Esophagus muscularis mucosa (tissue), 4 donors: ENCODE measurements around the gene LMNTD1. TPM values are rescaled to one million over a fixed set of nuclear protein-coding genes. Genes with fewer than 3 reads are reported as not detected.
A peak's percentile ranks its signal among the peaks of the same experiment; 100 is the strongest.

Experiments used
- DNase-seq: peaks from one replicate; pipeline ENCODE4 v3.0.0-alpha.2; 2017; ENCODE audit errors: extremely low spot score
- H3K27ac ChIP-seq, 4 donors: fragments of 200-600 bp; sonication (generic); replicated peaks in 1 of 4; 1 replicate in 3 of 4; 2 replicates in 1 of 4; pipeline ENCODE4 v1.5.1; 2016 to 2019; ENCODE audit warnings: mild to moderate bottlenecking in 1 of 4
- H3K27me3 ChIP-seq, 4 donors: fragments of 200-600 bp; sonication (generic); one replicate each; pipeline versions ENCODE4 v1.5.1 to v1.6.0; 2016 to 2019
- H3K36me3 ChIP-seq, 4 donors: fragments of 200-600 bp; sonication (generic); one replicate each; pipeline ENCODE4 v1.5.1; 2016 to 2019
- H3K4me1 ChIP-seq, 4 donors: fragments of 200-600 bp; sonication (generic); one replicate each; pipeline ENCODE4 v1.5.1; 2016 to 2019
- H3K4me3 ChIP-seq, 4 donors: fragments of 200-600 bp; sonication (generic); 1 replicate in 2 of 4; 2 replicates in 2 of 4; pipeline ENCODE4 v1.5.1; 2016 to 2019; ENCODE audit warnings: mild to moderate bottlenecking in 4 of 4, moderate library complexity in 1 of 4
- H3K9me3 ChIP-seq, 4 donors: fragments of 200-600 bp; sonication (generic); 1 replicate in 3 of 4; 2 replicates in 1 of 4; pipeline ENCODE4 v1.5.1; 2016 to 2019
- EP300 ChIP-seq: sonication (generic); formaldehyde crosslinking; IDR thresholded peaks from one replicate; pipeline ENCODE4 v1.6.1; 2017; ENCODE audit warnings: antibody characterized with exemption
- POLR2A ChIP-seq: fragments of 450-650 bp; IDR thresholded peaks from one replicate; pipeline ENCODE4 v1.6.1; 2017; ENCODE audit warnings: antibody characterized with exemption, moderate library complexity, mild to moderate bottlenecking, low read depth
- POLR2AphosphoS5 ChIP-seq, 2 donors: sonication (generic); formaldehyde crosslinking; IDR thresholded peaks; one replicate each; pipeline ENCODE4 v1.6.1; 2017; ENCODE audit warnings: antibody characterized with exemption in 2 of 2
- WGBS: methylation state at CpG from one replicate; pipeline ENCODE4 v1.1.5; 2018; 5-methylcytosine and 5-hydroxymethylcytosine counted together
- intact Hi-C: fragments of 100-400 bp; cut with DNase I; formaldehyde crosslinking; loops from one replicate; pipeline ENCODE4 v1.15.1; 2023
- total RNA-seq, 4 donors: library from RNA; depleted of rRNA; stranded (reverse); fragments of >200 nt; gene quantifications; one replicate each; pipeline versions ENCODE4 v1.1.0 to v1.2.1, GENCODE V29; 2016
- TF ChIP-seq, protein P1 (sequence below), 3 experiments: fragments of 200-600 bp in 2 of 3; fragments of 450-650 bp in 1 of 3; sonication (generic) in 2 of 3; IDR thresholded peaks; one replicate each; pipeline ENCODE4 v1.5.1; 2017 to 2019; ENCODE audit warnings: antibody characterized with exemption in 3 of 3, mild to moderate bottlenecking in 2 of 3, moderate library complexity in 1 of 3

Gene LMNTD1
- total RNA-seq, 4 donors from 2014 or later: 0.75 to 1.8 (median 1.2) TPM; not detected in 1

DNA sequence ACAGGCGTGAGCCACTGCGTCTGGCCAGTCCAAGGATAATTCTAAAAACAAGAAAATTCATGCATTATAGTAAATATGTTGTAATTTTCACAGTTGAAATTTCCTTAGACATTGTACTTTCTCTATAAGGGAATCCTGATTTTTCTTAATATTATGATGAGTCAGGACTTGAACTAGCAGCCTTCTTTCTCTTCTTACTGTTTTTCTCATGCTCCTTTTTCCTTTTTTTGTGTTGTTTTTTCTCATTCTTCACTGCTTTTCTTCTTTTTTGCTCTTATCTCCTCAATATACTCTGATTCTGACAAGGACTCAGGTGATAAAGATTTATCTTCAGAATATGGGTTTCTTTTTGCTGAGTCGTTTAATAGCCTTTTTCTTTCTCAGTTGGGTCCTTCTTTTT lies 117.7 kb downstream of the LMNTD1 start:
- H3K4me1 ChIP-seq: peaks cover 5 to 34% (median 28%) of the 10 kb centered on the region in 4 donors
- WGBS: 88% methylated on average over 3 of the region's 3 CpGs
- intact Hi-C loops: loop anchor here (5.0 to 10.0 kb wide), 2 partner anchors 399 to 522 kb away; partner anchors contain the start of gene RASSF8
- H3K4me3 ChIP-seq: no peak overlapping the region
- TF ChIP-seq POLR2A: no peak
- no peak for TF ChIP-seq POLR2AphosphoS5 (IDR thresholded peaks at IDR 0.05)
- no peak for TF ChIP-seq EP300
- TF ChIP-seq, protein P1, sequence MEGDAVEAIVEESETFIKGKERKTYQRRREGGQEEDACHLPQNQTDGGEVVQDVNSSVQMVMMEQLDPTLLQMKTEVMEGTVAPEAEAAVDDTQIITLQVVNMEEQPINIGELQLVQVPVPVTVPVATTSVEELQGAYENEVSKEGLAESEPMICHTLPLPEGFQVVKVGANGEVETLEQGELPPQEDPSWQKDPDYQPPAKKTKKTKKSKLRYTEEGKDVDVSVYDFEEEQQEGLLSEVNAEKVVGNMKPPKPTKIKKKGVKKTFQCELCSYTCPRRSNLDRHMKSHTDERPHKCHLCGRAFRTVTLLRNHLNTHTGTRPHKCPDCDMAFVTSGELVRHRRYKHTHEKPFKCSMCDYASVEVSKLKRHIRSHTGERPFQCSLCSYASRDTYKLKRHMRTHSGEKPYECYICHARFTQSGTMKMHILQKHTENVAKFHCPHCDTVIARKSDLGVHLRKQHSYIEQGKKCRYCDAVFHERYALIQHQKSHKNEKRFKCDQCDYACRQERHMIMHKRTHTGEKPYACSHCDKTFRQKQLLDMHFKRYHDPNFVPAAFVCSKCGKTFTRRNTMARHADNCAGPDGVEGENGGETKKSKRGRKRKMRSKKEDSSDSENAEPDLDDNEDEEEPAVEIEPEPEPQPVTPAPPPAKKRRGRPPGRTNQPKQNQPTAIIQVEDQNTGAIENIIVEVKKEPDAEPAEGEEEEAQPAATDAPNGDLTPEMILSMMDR (IDR thresholded peaks at IDR 0.05): no peak
- no peaks in the 10 kb centered on the region for H3K9me3 ChIP-seq
- H3K36me3 ChIP-seq: no peaks in the 10 kb centered on the region
- no peak overlapping the region for H3K27ac ChIP-seq
- DNase-seq: no peak
- no peaks in the 10 kb centered on the region for H3K27me3 ChIP-seq

DNA sequence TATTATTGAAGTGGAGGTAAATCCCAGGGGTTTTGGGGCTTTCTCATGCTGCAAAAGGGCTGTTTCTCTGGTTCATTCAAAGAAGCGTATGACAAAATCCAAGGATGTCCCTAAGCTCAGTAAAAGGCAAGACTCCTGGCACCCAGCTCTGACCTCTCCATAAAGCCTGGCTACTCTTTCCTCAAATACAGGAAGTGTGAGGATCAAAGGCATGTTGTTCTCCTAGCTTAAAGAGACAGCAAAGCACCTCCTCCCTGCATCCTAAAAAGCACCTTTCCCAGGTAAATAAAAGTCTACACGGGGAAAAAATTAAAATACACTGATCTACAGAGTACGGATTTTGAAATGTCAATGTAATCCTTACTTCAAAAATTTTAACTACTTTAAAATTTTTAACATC lies 118.6 kb downstream of the LMNTD1 start:
- TF ChIP-seq, protein P1 (IDR thresholded peaks at IDR 0.05): no peak
- TF ChIP-seq POLR2AphosphoS5 (IDR thresholded peaks at IDR 0.05) (no peak), POLR2A (no peak), EP300 (no peak)
- no peak for DNase-seq
- 87% methylated on average over 3 of the region's 3 CpGs for WGBS
- Histone ChIP-seq H3K27ac (no peak overlapping the region), H3K36me3 (no peaks in the 10 kb centered on the region), H3K4me1 (peaks cover 5 to 34% (median 28%) of the 10 kb centered on the region in 4 donors), H3K4me3 (no peak overlapping the region), H3K9me3 (no peaks in the 10 kb centered on the region), H3K27me3 (no peaks in the 10 kb centered on the region)
- intact Hi-C loops: loop anchor here (10.0 kb wide), 1 partner anchor 400 kb away; no protein-coding TSS in a partner anchor

DNA sequence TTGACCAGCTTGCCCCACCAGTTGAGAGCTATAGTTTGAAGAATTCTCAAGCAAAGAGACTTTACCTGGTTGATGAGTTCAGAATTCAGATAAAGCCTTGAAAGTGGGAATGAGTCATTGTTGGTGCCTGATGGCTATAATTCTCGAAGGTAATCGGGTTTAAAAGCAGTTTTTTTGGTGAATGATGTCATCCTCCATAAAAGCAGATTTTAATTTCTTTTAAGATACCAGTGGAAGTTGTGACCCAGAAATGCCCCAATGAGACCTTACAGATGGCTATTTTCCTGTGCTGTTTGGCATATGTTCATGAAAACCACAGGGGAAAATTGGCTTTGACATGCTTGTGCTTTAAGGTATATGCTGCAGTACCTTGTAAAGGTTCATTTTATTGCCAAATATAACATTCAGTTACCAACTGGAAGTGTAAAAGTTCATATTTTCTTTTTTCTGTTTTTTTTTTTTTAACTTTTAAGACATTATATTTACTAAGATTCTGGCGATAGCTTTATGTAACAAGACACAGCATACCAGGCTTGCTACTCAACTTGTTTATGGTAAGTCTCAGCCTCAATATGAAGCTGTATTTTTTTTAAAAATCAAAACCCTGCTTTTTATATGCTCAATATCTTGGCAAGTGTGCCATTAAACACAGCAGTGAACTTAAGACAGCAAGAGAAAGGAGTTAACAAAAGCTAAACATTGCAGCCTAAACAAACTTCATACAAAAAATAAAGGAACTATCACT lies 119.3 kb downstream of the LMNTD1 start:
- peaks cover 5 to 34% (median 28%) of the 10 kb centered on the region in 4 donors for H3K4me1 ChIP-seq
- WGBS: 35% methylated on average over 3 of the region's 3 CpGs
- peak overlapping the region in 3 of 4 donors; percentile 24 to 39 (median 29) for H3K27ac ChIP-seq
- no peaks in the 10 kb centered on the region for H3K27me3 ChIP-seq
- no peak for DNase-seq
- intact Hi-C loops: loop anchor here (10.0 kb wide), 1 partner anchor 401 kb away; no protein-coding TSS in a partner anchor
- H3K9me3 ChIP-seq: no peaks in the 10 kb centered on the region
- TF ChIP-seq, protein P1 (IDR thresholded peaks at IDR 0.05): no peak
- TF ChIP-seq POLR2A (no peak), POLR2AphosphoS5 (IDR thresholded peaks at IDR 0.05) (no peak), EP300 (no peak)
- H3K36me3 ChIP-seq: no peaks in the 10 kb centered on the region
- no peak overlapping the region for H3K4me3 ChIP-seq

DNA sequence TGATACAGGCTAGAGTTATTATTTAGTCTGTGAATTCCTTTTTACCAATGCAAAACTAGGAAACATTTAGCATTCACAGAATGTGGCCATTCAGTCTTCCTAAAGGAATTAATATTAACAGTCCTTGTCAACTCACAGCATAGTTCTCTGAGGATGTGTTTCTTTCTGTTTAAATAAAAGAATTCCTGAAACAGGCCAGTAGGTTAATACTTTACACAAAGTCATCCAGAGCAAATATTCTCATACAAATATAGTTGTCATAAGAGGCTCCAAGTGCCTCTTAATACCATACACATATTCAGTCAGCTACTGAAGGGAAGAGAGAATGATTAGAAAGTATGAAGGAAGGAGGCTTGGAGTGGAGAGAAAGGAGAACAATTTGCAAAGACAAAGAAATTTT lies 120.1 kb downstream of the LMNTD1 start:
- intact Hi-C loops: loop anchor here (10.0 kb wide), 1 partner anchor 402 kb away; no protein-coding TSS in a partner anchor
- TF ChIP-seq POLR2AphosphoS5 (IDR thresholded peaks at IDR 0.05) (no peak), EP300 (no peak), POLR2A (no peak)
- TF ChIP-seq, protein P1 (IDR thresholded peaks at IDR 0.05): no peak

More for the DNA sequence above, 120.1 kb downstream of the LMNTD1 start:
- H3K27ac ChIP-seq: peak overlapping the region; percentile 24 to 40 (median 34)
- H3K36me3 ChIP-seq: no peaks in the 10 kb centered on the region
- peaks cover 5 to 34% (median 28%) of the 10 kb centered on the region in 4 donors for H3K4me1 ChIP-seq
- no peak overlapping the region for H3K4me3 ChIP-seq
- no peak for DNase-seq
- H3K9me3 ChIP-seq: no peaks in the 10 kb centered on the region
- no peaks in the 10 kb centered on the region for H3K27me3 ChIP-seq
